SK-N-SH treated with all-trans-retinoic acid at 6 μM for 48 hours (cell line): Measurements from ENCODE around the gene CNTRL.

ENCODE experiments used
- BACH2 ChIP-seq: fragments of 250-450 bp; sonication (Bioruptor Pico); IDR thresholded peaks from 2 replicates; pipeline ENCODE4 v1.9.0; 2021; ENCODE audit warnings: mild to moderate bottlenecking, borderline replicate concordance
- GLIS3 ChIP-seq: fragments of 250-450 bp; sonication (Bioruptor Pico); IDR thresholded peaks from 2 replicates; pipeline ENCODE4 v1.5.0; 2020; ENCODE audit warnings: mild to moderate bottlenecking, moderate library complexity
- ISL1 ChIP-seq: fragments of 250-450 bp; sonication (Bioruptor Pico); IDR thresholded peaks from 2 replicates; pipeline ENCODE4 v2.1.2; 2022; ENCODE audit warnings: mild to moderate bottlenecking, moderate library complexity
- OSR1 ChIP-seq: fragments of 250-450 bp; sonication (Bioruptor Pico); IDR thresholded peaks from 2 replicates; pipeline ENCODE4 v1.8.0; 2022; ENCODE audit warnings: moderate library complexity, mild to moderate bottlenecking, inconsistent platforms
- RARB ChIP-seq: fragments of 250-450 bp; sonication (Bioruptor Pico); IDR thresholded peaks from 2 replicates; pipeline ENCODE4 v1.8.0; 2021; ENCODE audit warnings: mild to moderate bottlenecking, moderate library complexity
- ZNF565 ChIP-seq: fragments of 450-650 bp; formaldehyde crosslinking; conservative IDR thresholded peaks from 2 replicates; pipeline ENCODE4 v1.5.0; 2020; ENCODE audit warnings: low read depth, mild to moderate bottlenecking, moderate library complexity
- ZNF70 ChIP-seq: fragments of 450-650 bp; formaldehyde crosslinking; IDR thresholded peaks from 2 replicates; pipeline ENCODE4 v1.5.0; 2020; ENCODE audit warnings: mild to moderate bottlenecking, moderate library complexity
- TF ChIP-seq, protein P1 (sequence below): fragments of 250-450 bp; sonication (Bioruptor Pico); IDR thresholded peaks from 2 replicates; pipeline ENCODE4 v1.5.1; 2020; ENCODE audit warnings: low read depth, mild to moderate bottlenecking, moderate library complexity
- TF ChIP-seq, protein P2 (sequence below): fragments of 250-450 bp; sonication (Bioruptor Pico); IDR thresholded peaks from 2 replicates; pipeline ENCODE4 v1.5.0; 2020; ENCODE audit warnings: mild to moderate bottlenecking, moderate library complexity

DNA sequence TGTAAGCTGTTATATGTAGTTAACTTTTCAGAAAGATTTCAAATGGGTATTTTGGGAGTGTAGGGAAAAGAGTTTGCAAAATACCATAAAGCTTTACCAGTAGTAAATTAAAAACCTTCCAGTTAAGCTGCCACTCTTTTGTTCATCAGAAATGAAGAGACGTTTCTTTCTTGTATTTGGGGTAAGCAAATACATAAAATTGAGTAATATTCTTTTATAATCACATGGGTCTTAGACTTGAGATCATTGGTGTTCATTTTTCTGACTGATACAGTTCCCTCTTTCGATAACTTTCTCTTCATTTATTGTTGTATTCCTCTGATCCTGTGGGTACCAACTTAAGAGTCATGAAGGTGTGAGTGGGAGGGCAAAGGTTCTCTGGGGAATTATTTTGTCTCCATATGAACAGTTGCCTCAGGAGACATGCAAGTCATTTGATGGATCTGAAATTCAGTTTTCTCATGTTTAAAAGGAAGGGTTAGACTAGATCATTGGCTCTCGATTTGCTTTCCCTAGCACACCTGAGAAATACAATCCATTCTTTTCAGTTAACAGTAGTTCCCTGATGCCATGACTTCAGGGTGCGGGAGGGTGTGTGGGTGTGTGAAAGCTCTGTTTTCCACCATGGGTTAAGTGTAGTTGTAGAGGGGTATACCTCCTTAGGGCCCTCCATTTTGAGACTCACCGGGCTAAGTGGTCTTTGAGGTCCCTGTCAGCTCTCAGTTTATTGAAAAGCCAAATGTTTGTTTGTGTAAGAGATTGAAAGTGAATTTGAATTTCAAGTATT lies 47.7 kb downstream of the CNTRL start:
- no peak for TF ChIP-seq ZNF565
- TF ChIP-seq RARB (CRISPR knock-in tag), result no peak
- no peak for TF ChIP-seq ISL1 (CRISPR knock-in tag)
- TF ChIP-seq GLIS3 (CRISPR knock-in tag), result no peak
- TF ChIP-seq ZNF70, result no peak
- no peak for TF ChIP-seq OSR1 (CRISPR knock-in tag)
- TF ChIP-seq BACH2, result no peak
- TF ChIP-seq, protein P1, sequence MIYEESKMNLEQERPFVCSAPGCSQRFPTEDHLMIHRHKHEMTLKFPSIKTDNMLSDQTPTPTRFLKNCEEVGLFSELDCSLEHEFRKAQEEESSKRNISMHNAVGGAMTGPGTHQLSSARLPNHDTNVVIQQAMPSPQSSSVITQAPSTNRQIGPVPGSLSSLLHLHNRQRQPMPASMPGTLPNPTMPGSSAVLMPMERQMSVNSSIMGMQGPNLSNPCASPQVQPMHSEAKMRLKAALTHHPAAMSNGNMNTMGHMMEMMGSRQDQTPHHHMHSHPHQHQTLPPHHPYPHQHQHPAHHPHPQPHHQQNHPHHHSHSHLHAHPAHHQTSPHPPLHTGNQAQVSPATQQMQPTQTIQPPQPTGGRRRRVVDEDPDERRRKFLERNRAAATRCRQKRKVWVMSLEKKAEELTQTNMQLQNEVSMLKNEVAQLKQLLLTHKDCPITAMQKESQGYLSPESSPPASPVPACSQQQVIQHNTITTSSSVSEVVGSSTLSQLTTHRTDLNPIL, result no peak
- TF ChIP-seq, protein P2, sequence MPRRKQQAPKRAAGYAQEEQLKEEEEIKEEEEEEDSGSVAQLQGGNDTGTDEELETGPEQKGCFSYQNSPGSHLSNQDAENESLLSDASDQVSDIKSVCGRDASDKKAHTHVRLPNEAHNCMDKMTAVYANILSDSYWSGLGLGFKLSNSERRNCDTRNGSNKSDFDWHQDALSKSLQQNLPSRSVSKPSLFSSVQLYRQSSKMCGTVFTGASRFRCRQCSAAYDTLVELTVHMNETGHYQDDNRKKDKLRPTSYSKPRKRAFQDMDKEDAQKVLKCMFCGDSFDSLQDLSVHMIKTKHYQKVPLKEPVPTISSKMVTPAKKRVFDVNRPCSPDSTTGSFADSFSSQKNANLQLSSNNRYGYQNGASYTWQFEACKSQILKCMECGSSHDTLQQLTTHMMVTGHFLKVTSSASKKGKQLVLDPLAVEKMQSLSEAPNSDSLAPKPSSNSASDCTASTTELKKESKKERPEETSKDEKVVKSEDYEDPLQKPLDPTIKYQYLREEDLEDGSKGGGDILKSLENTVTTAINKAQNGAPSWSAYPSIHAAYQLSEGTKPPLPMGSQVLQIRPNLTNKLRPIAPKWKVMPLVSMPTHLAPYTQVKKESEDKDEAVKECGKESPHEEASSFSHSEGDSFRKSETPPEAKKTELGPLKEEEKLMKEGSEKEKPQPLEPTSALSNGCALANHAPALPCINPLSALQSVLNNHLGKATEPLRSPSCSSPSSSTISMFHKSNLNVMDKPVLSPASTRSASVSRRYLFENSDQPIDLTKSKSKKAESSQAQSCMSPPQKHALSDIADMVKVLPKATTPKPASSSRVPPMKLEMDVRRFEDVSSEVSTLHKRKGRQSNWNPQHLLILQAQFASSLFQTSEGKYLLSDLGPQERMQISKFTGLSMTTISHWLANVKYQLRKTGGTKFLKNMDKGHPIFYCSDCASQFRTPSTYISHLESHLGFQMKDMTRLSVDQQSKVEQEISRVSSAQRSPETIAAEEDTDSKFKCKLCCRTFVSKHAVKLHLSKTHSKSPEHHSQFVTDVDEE, result no peak
